Measurements from ENCODE around the gene ZNF786. TPM values are rescaled to one million over a fixed set of nuclear protein-coding genes. Genes with fewer than 3 reads are reported as not detected.

The ZNF786 gene, protein sequence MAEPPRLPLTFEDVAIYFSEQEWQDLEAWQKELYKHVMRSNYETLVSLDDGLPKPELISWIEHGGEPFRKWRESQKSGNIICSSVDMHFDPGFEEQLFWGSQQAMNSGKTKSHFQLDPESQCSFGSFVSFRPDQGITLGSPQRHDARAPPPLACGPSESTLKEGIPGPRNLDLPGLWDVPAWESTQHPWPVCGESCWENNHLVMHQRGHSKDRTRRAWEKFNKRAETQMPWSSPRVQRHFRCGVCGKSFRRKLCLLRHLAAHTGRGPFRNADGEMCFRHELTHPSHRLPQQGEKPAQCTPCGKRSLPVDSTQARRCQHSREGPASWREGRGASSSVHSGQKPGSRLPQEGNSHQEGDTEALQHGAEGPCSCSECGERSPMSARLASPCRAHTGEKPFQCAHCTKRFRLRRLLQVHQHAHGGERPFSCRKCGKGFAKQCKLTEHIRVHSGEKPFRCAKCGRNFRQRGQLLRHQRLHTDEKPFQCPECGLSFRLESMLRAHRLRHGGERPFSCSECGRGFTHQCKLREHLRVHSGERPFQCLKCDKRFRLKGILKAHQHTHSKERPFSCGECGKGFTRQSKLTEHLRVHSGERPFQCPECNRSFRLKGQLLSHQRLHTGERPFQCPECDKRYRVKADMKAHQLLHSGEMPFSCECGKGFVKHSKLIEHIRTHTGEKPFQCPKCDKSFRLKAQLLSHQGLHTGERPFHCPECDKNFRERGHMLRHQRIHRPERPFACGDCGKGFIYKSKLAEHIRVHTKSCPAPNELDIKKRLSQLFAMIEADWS
- total RNA-seq (2021; ENCODE audit: unreplicated experiment) (8.5 TPM), Bru-seq, nascent RNA (percentile 70 among the genes with signal in this experiment), BruChase-seq, experiment 1, labeled RNA remaining after a 6-hour chase (percentile 61 among the genes with signal in this experiment), BruChase-seq, experiment 2, labeled RNA remaining after a 2-hour chase (percentile 64 among the genes with signal in this experiment)
- polyA plus RNA-seq (2012), result 3.3 and 4.0 TPM in 2 replicates
- long read RNA-seq, transcript ZNF786-202 (4 exons, 2,874 nt), result major isoform, 10 of 35 reads
- long read RNA-seq, transcript ZNF786-201 (3 exons, 3,144 nt), result minor isoform, 9 of 35 reads
- long read RNA-seq, partial matches to known transcripts, result 8 of 35 reads
- long read RNA-seq, other reads (novel, unspliced or antisense), result 8 of 35 reads

DNA sequence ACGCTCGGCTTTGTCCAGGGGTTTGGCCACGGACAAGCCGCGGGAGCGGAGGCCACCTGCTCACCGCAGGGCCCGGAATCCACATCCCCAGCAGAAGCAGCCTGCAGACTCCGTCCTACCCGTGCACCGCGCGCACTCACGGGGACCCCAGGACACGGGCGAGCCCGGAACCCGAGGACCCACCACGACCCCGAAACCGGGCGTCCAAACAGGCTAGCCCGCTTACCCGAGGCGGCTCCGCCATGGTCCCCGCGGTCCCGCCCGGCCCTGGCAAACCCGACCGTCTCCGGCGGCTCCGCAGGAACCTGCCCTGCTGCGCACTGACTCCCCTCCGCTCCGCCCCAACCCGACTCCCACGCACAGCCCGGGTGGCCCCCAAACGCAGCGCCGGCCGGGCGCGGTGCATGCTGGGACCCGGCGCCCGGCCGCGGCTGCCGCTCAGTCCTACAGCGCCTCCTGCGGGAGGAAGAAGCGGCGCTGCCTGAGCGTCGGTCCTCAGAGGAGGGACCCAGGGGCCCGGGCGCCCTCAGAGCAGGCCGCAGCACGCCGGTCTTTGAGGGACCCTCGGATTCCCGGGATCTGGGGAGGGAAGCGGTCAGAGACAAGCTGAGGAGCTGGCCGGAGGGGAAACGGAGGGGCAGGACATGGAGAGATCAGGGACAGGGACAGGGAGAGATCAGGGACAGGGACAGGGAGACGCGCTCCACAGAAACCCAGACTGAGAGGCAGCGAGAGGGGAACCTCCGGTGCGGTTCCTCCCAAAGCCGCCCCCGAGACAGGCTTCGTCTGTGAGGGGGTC lies at the start of gene ZNF786:
ZNF786 (minus strand) TSS at position 322 of the 799 bp plus-strand sequence; CDS start at position 244, 78 bp downstream.
- Histone ChIP-seq H4K20me1 (ENCODE audit: insufficient read depth) (no peaks in the 10 kb centered on the region), H3K36me3 (ENCODE audit: control insufficient read depth in 1 of 2, insufficient read depth in 2 of 2, low read length in 2 of 2) (no peaks in the 10 kb centered on the region), H3K9ac (ENCODE audit: low read length) (peak within 1 kb of the TSS; percentile 87), H3K27me3 (ENCODE audit: insufficient read depth, low read length) (no peaks in the 10 kb centered on the region), H3K4me1 (ENCODE audit: control insufficient read depth in 1 of 2, insufficient read depth in 2 of 2, low read length in 2 of 2) (peaks cover 2 to 17% of the 10 kb centered on the region in 2 experiments; a peak in 1 of 4 replicates), H2AFZ (ENCODE audit: low read depth, low read length, poor library complexity, severe bottlenecking) (peak within 1 kb of the TSS; percentile 17), H3K9me2 (ENCODE audit: insufficient read depth) (no peaks in the 10 kb centered on the region), H3K9me3 (ENCODE audit: control insufficient read depth in 1 of 2, insufficient read depth in 1 of 2, low read depth in 1 of 2, low read length in 2 of 2) (no peaks in the 10 kb centered on the region), H3K4me3 (replicated peaks in 1 of 2; ENCODE audit: low read depth in 1 of 2, low read length in 2 of 2) (peak within 1 kb of the TSS; percentile 87 to 91), H3K4me2 (ENCODE audit: low read length) (peak within 1 kb of the TSS; percentile 77), H3K79me2 (ENCODE audit: insufficient read depth, low read length) (peaks cover 43% of the 10 kb centered on the region), H3K27ac (ENCODE audit: low read depth, low read length) (peak within 1 kb of the TSS; percentile 84)
- BruUV-seq (replicated peaks), result no TSS peak
- TF ChIP-seq, protein P1, sequence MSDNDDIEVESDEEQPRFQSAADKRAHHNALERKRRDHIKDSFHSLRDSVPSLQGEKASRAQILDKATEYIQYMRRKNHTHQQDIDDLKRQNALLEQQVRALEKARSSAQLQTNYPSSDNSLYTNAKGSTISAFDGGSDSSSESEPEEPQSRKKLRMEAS (IDR thresholded peaks at IDR 0.05), result peak; percentile 65
- TF ChIP-seq FOSL1 (IDR thresholded peaks at IDR 0.05; ENCODE audit: low read depth) (no peak), ZFX (IDR thresholded peaks at IDR 0.05) (peak; percentile 74), POLR2A (IDR thresholded peaks at IDR 0.05; ENCODE audit: borderline replicate concordance, extremely low read depth, insufficient read depth, insufficient read length) (peak; percentile 85), EGR1 (IDR thresholded peaks at IDR 0.05; ENCODE audit: low read depth) (peak; percentile 99), TCF7L2 (IDR thresholded peaks at IDR 0.05; ENCODE audit: borderline replicate concordance, extremely low read depth, insufficient read depth, insufficient read length) (peak; percentile 37), EZH2 (IDR thresholded peaks at IDR 0.05) (no peak), SIN3A (IDR thresholded peaks at IDR 0.05; ENCODE audit: low read depth) (peak; percentile 82), EZH2phosphoT487 (IDR thresholded peaks at IDR 0.05; ENCODE audit: borderline replicate concordance) (no peak), YY1 (IDR thresholded peaks at IDR 0.05; ENCODE audit: extremely low read depth, insufficient replicate concordance, low read depth, low read length) (peak; percentile 68), POLR2AphosphoS5 (IDR thresholded peaks at IDR 0.05; ENCODE audit: low read depth, low read length) (peak; percentile 93), RAD21 (IDR thresholded peaks at IDR 0.05; ENCODE audit: low read depth) (peak; percentile 86), CBX3 (IDR thresholded peaks at IDR 0.05; ENCODE audit: low read depth) (no peak; the same call in 1 of the 2 replicates), ATF3 (IDR thresholded peaks at IDR 0.05) (no peak), CEBPB (IDR thresholded peaks at IDR 0.05; ENCODE audit: low read depth) (no peak)
- TF ChIP-seq, protein P2, sequence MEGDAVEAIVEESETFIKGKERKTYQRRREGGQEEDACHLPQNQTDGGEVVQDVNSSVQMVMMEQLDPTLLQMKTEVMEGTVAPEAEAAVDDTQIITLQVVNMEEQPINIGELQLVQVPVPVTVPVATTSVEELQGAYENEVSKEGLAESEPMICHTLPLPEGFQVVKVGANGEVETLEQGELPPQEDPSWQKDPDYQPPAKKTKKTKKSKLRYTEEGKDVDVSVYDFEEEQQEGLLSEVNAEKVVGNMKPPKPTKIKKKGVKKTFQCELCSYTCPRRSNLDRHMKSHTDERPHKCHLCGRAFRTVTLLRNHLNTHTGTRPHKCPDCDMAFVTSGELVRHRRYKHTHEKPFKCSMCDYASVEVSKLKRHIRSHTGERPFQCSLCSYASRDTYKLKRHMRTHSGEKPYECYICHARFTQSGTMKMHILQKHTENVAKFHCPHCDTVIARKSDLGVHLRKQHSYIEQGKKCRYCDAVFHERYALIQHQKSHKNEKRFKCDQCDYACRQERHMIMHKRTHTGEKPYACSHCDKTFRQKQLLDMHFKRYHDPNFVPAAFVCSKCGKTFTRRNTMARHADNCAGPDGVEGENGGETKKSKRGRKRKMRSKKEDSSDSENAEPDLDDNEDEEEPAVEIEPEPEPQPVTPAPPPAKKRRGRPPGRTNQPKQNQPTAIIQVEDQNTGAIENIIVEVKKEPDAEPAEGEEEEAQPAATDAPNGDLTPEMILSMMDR (IDR thresholded peaks at IDR 0.05 in 2 of 3, conservative IDR thresholded peaks at IDR 0.05 in 1 of 3; ENCODE audit: borderline replicate concordance in 1 of 3, insufficient read depth in 1 of 3, low read depth in 2 of 3, low read length in 2 of 3), result peak; percentile 75 to 98 (median 88)
- TF ChIP-seq, protein P3, sequence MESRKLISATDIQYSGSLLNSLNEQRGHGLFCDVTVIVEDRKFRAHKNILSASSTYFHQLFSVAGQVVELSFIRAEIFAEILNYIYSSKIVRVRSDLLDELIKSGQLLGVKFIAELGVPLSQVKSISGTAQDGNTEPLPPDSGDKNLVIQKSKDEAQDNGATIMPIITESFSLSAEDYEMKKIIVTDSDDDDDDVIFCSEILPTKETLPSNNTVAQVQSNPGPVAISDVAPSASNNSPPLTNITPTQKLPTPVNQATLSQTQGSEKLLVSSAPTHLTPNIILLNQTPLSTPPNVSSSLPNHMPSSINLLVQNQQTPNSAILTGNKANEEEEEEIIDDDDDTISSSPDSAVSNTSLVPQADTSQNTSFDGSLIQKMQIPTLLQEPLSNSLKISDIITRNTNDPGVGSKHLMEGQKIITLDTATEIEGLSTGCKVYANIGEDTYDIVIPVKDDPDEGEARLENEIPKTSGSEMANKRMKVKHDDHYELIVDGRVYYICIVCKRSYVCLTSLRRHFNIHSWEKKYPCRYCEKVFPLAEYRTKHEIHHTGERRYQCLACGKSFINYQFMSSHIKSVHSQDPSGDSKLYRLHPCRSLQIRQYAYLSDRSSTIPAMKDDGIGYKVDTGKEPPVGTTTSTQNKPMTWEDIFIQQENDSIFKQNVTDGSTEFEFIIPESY (IDR thresholded peaks at IDR 0.05; ENCODE audit: extremely low read depth, insufficient replicate concordance, low read length), result no peak
- ATAC-seq (peak; percentile 91), DNase-seq (ENCODE audit: low read depth, low spot score) (peak; percentile 62)
- ChIA-PET RAD21 (ENCODE audit: low non-redundant PET in 1 of 2, low total read pairs in 2 of 2, uncharacterized antibody in 2 of 2, unreplicated experiment in 2 of 2) (no interaction called here), POLR2A (no interaction called here), CTCF (no interaction called here)
- intact Hi-C loops (cut with micrococcal nuclease), result loop anchor here (1.0 to 2.0 kb wide), 3 partner anchors 18 to 206 kb away; partner anchors contain the start of gene EZH2

Measured in HCT116 (cell line).